Ishikawa (cell line): ENCODE measurements around the gene CCDC141.

Source experiments
- CEBPB ChIP-seq: IDR thresholded peaks from 2 replicates; pipeline ENCODE4 v1.6.1; 2012
- CREB1 ChIP-seq: IDR thresholded peaks from 2 replicates; pipeline ENCODE4 v1.6.1; 2012; ENCODE audit warnings: low read depth
- EGR1 ChIP-seq: IDR thresholded peaks from 2 replicates; pipeline ENCODE4 v1.6.1; 2012
- EP300 ChIP-seq: IDR thresholded peaks from 2 replicates; pipeline ENCODE4 v1.6.1; 2012; ENCODE audit warnings: borderline replicate concordance
- FOXM1 ChIP-seq: IDR thresholded peaks from 2 replicates; pipeline ENCODE4 v1.6.1; 2012; ENCODE audit warnings: low read depth, borderline replicate concordance
- NFIC ChIP-seq: IDR thresholded peaks from 2 replicates; pipeline ENCODE4 v1.6.1; 2012
- RAD21 ChIP-seq: IDR thresholded peaks from 2 replicates; pipeline ENCODE4 v1.6.1; 2012; ENCODE audit warnings: low read depth
- TAF1 ChIP-seq: IDR thresholded peaks from 2 replicates; pipeline ENCODE4 v1.6.1; 2012; ENCODE audit warnings: low read depth, mild to moderate bottlenecking
- TCF12 ChIP-seq: IDR thresholded peaks from 2 replicates; pipeline ENCODE4 v1.6.1; 2012; ENCODE audit warnings: low read depth
- TEAD4 ChIP-seq: IDR thresholded peaks from 2 replicates; pipeline ENCODE4 v1.6.1; 2012
- YY1 ChIP-seq: IDR thresholded peaks from 2 replicates; pipeline ENCODE4 v1.6.1; 2012; ENCODE audit warnings: low read depth
- ZBTB7A ChIP-seq: IDR thresholded peaks from 2 replicates; pipeline ENCODE4 v1.6.1; 2012; ENCODE audit warnings: low read depth
- TF ChIP-seq, protein P1 (sequence below): IDR thresholded peaks from 2 replicates; pipeline ENCODE4 v1.6.1; 2012
- TF ChIP-seq, protein P2 (sequence below): IDR thresholded peaks from 2 replicates; pipeline ENCODE4 v1.6.1; 2012
- TF ChIP-seq, protein P3 (sequence below): IDR thresholded peaks from 2 replicates; pipeline ENCODE4 v1.6.1; 2012; ENCODE audit warnings: low read depth, mild to moderate bottlenecking

CCDC141 gene

GRCh38 chr2:178836807-178837206 is 213.1 kb downstream of the CCDC141 start:
- TF ChIP-seq EP300 (no peak), CREB1 (no peak), EGR1 (no peak), CEBPB (no peak), ZBTB7A (no peak), RAD21 (no peak), TAF1 (no peak), YY1 (no peak), TCF12 (no peak), FOXM1 (no peak), NFIC (no peak), TEAD4 (no peak)
- TF ChIP-seq, protein P1, sequence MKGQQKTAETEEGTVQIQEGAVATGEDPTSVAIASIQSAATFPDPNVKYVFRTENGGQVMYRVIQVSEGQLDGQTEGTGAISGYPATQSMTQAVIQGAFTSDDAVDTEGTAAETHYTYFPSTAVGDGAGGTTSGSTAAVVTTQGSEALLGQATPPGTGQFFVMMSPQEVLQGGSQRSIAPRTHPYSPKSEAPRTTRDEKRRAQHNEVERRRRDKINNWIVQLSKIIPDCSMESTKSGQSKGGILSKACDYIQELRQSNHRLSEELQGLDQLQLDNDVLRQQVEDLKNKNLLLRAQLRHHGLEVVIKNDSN = no peak
- TF ChIP-seq, protein P2, sequence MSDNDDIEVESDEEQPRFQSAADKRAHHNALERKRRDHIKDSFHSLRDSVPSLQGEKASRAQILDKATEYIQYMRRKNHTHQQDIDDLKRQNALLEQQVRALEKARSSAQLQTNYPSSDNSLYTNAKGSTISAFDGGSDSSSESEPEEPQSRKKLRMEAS = no peak
- TF ChIP-seq, protein P3, sequence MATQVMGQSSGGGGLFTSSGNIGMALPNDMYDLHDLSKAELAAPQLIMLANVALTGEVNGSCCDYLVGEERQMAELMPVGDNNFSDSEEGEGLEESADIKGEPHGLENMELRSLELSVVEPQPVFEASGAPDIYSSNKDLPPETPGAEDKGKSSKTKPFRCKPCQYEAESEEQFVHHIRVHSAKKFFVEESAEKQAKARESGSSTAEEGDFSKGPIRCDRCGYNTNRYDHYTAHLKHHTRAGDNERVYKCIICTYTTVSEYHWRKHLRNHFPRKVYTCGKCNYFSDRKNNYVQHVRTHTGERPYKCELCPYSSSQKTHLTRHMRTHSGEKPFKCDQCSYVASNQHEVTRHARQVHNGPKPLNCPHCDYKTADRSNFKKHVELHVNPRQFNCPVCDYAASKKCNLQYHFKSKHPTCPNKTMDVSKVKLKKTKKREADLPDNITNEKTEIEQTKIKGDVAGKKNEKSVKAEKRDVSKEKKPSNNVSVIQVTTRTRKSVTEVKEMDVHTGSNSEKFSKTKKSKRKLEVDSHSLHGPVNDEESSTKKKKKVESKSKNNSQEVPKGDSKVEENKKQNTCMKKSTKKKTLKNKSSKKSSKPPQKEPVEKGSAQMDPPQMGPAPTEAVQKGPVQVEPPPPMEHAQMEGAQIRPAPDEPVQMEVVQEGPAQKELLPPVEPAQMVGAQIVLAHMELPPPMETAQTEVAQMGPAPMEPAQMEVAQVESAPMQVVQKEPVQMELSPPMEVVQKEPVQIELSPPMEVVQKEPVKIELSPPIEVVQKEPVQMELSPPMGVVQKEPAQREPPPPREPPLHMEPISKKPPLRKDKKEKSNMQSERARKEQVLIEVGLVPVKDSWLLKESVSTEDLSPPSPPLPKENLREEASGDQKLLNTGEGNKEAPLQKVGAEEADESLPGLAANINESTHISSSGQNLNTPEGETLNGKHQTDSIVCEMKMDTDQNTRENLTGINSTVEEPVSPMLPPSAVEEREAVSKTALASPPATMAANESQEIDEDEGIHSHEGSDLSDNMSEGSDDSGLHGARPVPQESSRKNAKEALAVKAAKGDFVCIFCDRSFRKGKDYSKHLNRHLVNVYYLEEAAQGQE = no peak

- TF ChIP-seq TEAD4 (no peak), RAD21 (no peak), TCF12 (no peak), CEBPB (no peak), CREB1 (no peak), NFIC (no peak), YY1 (no peak), ZBTB7A (no peak), EP300 (no peak), EGR1 (no peak), TAF1 (no peak), FOXM1 (no peak)
- TF ChIP-seq, protein P2 = no peak
- TF ChIP-seq, protein P1 = no peak
- TF ChIP-seq, protein P3 = no peak
Measured at GRCh38 chr2:178834086-178834485, 215.9 kb downstream of the CCDC141 start.

DNA sequence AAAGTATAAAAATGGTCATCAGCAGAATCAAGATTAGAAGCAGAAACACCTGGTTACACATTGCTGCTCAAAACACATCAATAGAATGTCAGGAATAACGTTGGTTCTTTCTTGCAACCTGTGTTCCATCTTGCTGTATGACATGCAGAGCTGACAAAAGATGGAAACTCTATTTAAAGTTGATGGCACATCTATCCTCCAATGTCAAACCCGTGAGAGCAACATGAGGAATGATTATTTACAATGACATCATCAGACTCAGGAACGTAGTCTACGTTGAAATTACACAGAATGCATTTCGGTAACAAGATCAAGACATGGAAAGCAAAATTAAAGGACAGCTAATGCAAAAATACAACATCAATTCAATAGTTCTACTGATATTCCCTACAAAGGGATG is 216.6 kb downstream of the CCDC141 start:
- TF ChIP-seq RAD21 = no peak
- TF ChIP-seq, protein P2 = no peak
- no peak for TF ChIP-seq TAF1
- TF ChIP-seq TCF12 = no peak
- TF ChIP-seq YY1 = no peak
- no peak for TF ChIP-seq FOXM1
- TF ChIP-seq CEBPB = no peak
- no peak for TF ChIP-seq CREB1
- no peak for TF ChIP-seq TEAD4
- TF ChIP-seq NFIC = no peak
- TF ChIP-seq ZBTB7A = no peak
- TF ChIP-seq, protein P1 = no peak
- no peak for TF ChIP-seq EP300
- TF ChIP-seq, protein P3 = no peak
- TF ChIP-seq EGR1 = no peak

- TF ChIP-seq RAD21 (no peak), NFIC (no peak), ZBTB7A (no peak), EGR1 (no peak), EP300 (no peak), YY1 (no peak), CREB1 (no peak), FOXM1 (no peak), TAF1 (no peak), CEBPB (no peak), TEAD4 (no peak), TCF12 (no peak)
- TF ChIP-seq, protein P3 = no peak
- TF ChIP-seq, protein P2 = no peak
- TF ChIP-seq, protein P1 = no peak
Measured at GRCh38 chr2:178830451-178830850, 219.5 kb downstream of the CCDC141 start.
